Measurements from ENCODE around the gene BTBD2. TPM values are rescaled to one million over a fixed set of nuclear protein-coding genes. Genes with fewer than 3 reads are reported as not detected.

Gene BTBD2
- polyA plus RNA-seq, 4 donors, result 32.7 to 101 (median 53.0) TPM

- no peak overlapping the region for H3K27ac ChIP-seq (ENCODE audit: low read depth in 1 of 3, low read length in 2 of 3)
- H3K4me1 ChIP-seq (ENCODE audit: control insufficient read depth in 3 of 3, insufficient read depth in 2 of 3, low read depth in 1 of 3, low read length in 2 of 3), result no peaks in the 10 kb centered on the region
- no peaks in the 10 kb centered on the region for H3K27me3 ChIP-seq (ENCODE audit: control insufficient read depth in 3 of 3, insufficient read depth in 3 of 3, low read length in 3 of 3)
- WGBS, 3 donors, result 94 to 96% (median 96%) methylated on average over 39 to 49 of the region's 49 CpGs
- no peaks in the 10 kb centered on the region for H3K9me3 ChIP-seq (ENCODE audit: control insufficient read depth in 2 of 2, insufficient read depth in 1 of 2, low read depth in 1 of 2, low read length in 1 of 2)
- H3K4me3 ChIP-seq (ENCODE audit: low read depth in 1 of 3, low read length in 3 of 3), result no peak overlapping the region
- FAIRE-seq (no peak), DNase-seq (no peak)
- peaks cover 7 to 72% (median 9%) of the 10 kb centered on the region in 3 donors for H3K36me3 ChIP-seq (ENCODE audit: control insufficient read depth in 3 of 3, insufficient read depth in 2 of 3, low read depth in 1 of 3, low read length in 3 of 3)
Measured at GRCh38 chr19:1969176-1970002, 46.1 kb downstream of the BTBD2 start.

- Histone ChIP-seq H3K4me3 (ENCODE audit: low read depth in 1 of 3, low read length in 3 of 3) (no peak overlapping the region), H3K27ac (ENCODE audit: low read depth in 1 of 3, low read length in 2 of 3) (no peak overlapping the region), H3K36me3 (ENCODE audit: control insufficient read depth in 3 of 3, insufficient read depth in 2 of 3, low read depth in 1 of 3, low read length in 3 of 3) (peaks cover 7 to 71% (median 9%) of the 10 kb centered on the region in 3 donors), H3K27me3 (ENCODE audit: control insufficient read depth in 3 of 3, insufficient read depth in 3 of 3, low read length in 3 of 3) (no peaks in the 10 kb centered on the region), H3K4me1 (ENCODE audit: control insufficient read depth in 3 of 3, insufficient read depth in 2 of 3, low read depth in 1 of 3, low read length in 2 of 3) (no peaks in the 10 kb centered on the region), H3K9me3 (ENCODE audit: control insufficient read depth in 2 of 2, insufficient read depth in 1 of 2, low read depth in 1 of 2, low read length in 1 of 2) (no peaks in the 10 kb centered on the region)
- WGBS, 3 donors, result 82 to 89% (median 87%) methylated on average over 32 to 34 of the region's 34 CpGs
- FAIRE-seq (no peak), DNase-seq (no peak)
Measured at GRCh38 chr19:1968279-1969175, 47.0 kb downstream of the BTBD2 start.

- Histone ChIP-seq H3K9me3 (ENCODE audit: control insufficient read depth in 2 of 2, insufficient read depth in 1 of 2, low read depth in 1 of 2, low read length in 1 of 2) (no peaks in the 10 kb centered on the region), H3K4me1 (ENCODE audit: control insufficient read depth in 3 of 3, insufficient read depth in 2 of 3, low read depth in 1 of 3, low read length in 2 of 3) (no peaks in the 10 kb centered on the region), H3K4me3 (ENCODE audit: low read depth in 1 of 3, low read length in 3 of 3) (no peak overlapping the region), H3K36me3 (ENCODE audit: control insufficient read depth in 3 of 3, insufficient read depth in 2 of 3, low read depth in 1 of 3, low read length in 3 of 3) (peaks cover 7 to 75% (median 9%) of the 10 kb centered on the region in 3 donors), H3K27me3 (ENCODE audit: control insufficient read depth in 3 of 3, insufficient read depth in 3 of 3, low read length in 3 of 3) (no peaks in the 10 kb centered on the region), H3K27ac (ENCODE audit: low read depth in 1 of 3, low read length in 2 of 3) (no peak overlapping the region)
- WGBS, 3 donors, result 79 to 86% (median 81%) methylated on average over 20 to 26 of the region's 26 CpGs
- FAIRE-seq (no peak), DNase-seq (no peak)
Measured at GRCh38 chr19:1967087-1967608, 48.4 kb downstream of the BTBD2 start.

GRCh38 chr19:1962674-1963073 is 52.8 kb downstream of the BTBD2 start:
- no peak for FAIRE-seq
- peaks cover 0 to 66% (median 0%) of the 10 kb centered on the region in 3 donors for H3K36me3 ChIP-seq (ENCODE audit: control insufficient read depth in 3 of 3, insufficient read depth in 2 of 3, low read depth in 1 of 3, low read length in 3 of 3)
- H3K27ac ChIP-seq (ENCODE audit: low read depth in 1 of 3, low read length in 2 of 3), result no peak overlapping the region
- H3K4me3 ChIP-seq (ENCODE audit: low read depth in 1 of 3, low read length in 3 of 3), result no peak overlapping the region
- H3K4me1 ChIP-seq (ENCODE audit: control insufficient read depth in 3 of 3, insufficient read depth in 2 of 3, low read depth in 1 of 3, low read length in 2 of 3), result no peaks in the 10 kb centered on the region
- 93 to 95% (median 95%) methylated on average over 23 of the region's 23 CpGs for WGBS, 3 donors
- H3K9me3 ChIP-seq (ENCODE audit: control insufficient read depth in 2 of 2, insufficient read depth in 1 of 2, low read depth in 1 of 2, low read length in 1 of 2), result no peaks in the 10 kb centered on the region
- no peaks in the 10 kb centered on the region for H3K27me3 ChIP-seq (ENCODE audit: control insufficient read depth in 3 of 3, insufficient read depth in 3 of 3, low read length in 3 of 3)
- no peak for DNase-seq

GRCh38 chr19:1961000-1961883 is 54.3 kb downstream of the BTBD2 start:
- FAIRE-seq, result no peak
- 89 to 93% (median 91%) methylated on average over 38 to 42 of the region's 42 CpGs for WGBS, 3 donors
- DNase-seq, result no peak
- Histone ChIP-seq H3K27ac (ENCODE audit: low read depth in 1 of 3, low read length in 2 of 3) (no peak overlapping the region), H3K4me1 (ENCODE audit: control insufficient read depth in 3 of 3, insufficient read depth in 2 of 3, low read depth in 1 of 3, low read length in 2 of 3) (no peaks in the 10 kb centered on the region), H3K4me3 (ENCODE audit: low read depth in 1 of 3, low read length in 3 of 3) (no peak overlapping the region), H3K27me3 (ENCODE audit: control insufficient read depth in 3 of 3, insufficient read depth in 3 of 3, low read length in 3 of 3) (no peaks in the 10 kb centered on the region), H3K9me3 (ENCODE audit: control insufficient read depth in 2 of 2, insufficient read depth in 1 of 2, low read depth in 1 of 2, low read length in 1 of 2) (no peaks in the 10 kb centered on the region), H3K36me3 (ENCODE audit: control insufficient read depth in 3 of 3, insufficient read depth in 2 of 3, low read depth in 1 of 3, low read length in 3 of 3) (peaks cover 0 to 66% (median 0%) of the 10 kb centered on the region in 3 donors)

GRCh38 chr19:1959928-1960589 is 55.5 kb downstream of the BTBD2 start:
- no peak for DNase-seq
- Histone ChIP-seq H3K9me3 (ENCODE audit: control insufficient read depth in 2 of 2, insufficient read depth in 1 of 2, low read depth in 1 of 2, low read length in 1 of 2) (no peaks in the 10 kb centered on the region), H3K4me3 (ENCODE audit: low read depth in 1 of 3, low read length in 3 of 3) (no peak overlapping the region), H3K27me3 (ENCODE audit: control insufficient read depth in 3 of 3, insufficient read depth in 3 of 3, low read length in 3 of 3) (no peaks in the 10 kb centered on the region), H3K27ac (ENCODE audit: low read depth in 1 of 3, low read length in 2 of 3) (no peak overlapping the region), H3K4me1 (ENCODE audit: control insufficient read depth in 3 of 3, insufficient read depth in 2 of 3, low read depth in 1 of 3, low read length in 2 of 3) (no peaks in the 10 kb centered on the region), H3K36me3 (ENCODE audit: control insufficient read depth in 3 of 3, insufficient read depth in 2 of 3, low read depth in 1 of 3, low read length in 3 of 3) (peaks cover 0 to 67% (median 0%) of the 10 kb centered on the region in 3 donors)
- WGBS, 3 donors, result 93 to 97% (median 94%) methylated on average over 32 of the region's 32 CpGs
- FAIRE-seq, result no peak

GRCh38 chr19:1957562-1958248 is 57.8 kb downstream of the BTBD2 start:
- Histone ChIP-seq H3K27ac (ENCODE audit: low read depth in 1 of 3, low read length in 2 of 3) (no peak overlapping the region), H3K36me3 (ENCODE audit: control insufficient read depth in 3 of 3, insufficient read depth in 2 of 3, low read depth in 1 of 3, low read length in 3 of 3) (peaks cover 0 to 78% (median 2%) of the 10 kb centered on the region in 3 donors), H3K4me3 (ENCODE audit: low read depth in 1 of 3, low read length in 3 of 3) (no peak overlapping the region), H3K27me3 (ENCODE audit: control insufficient read depth in 3 of 3, insufficient read depth in 3 of 3, low read length in 3 of 3) (no peaks in the 10 kb centered on the region), H3K4me1 (ENCODE audit: control insufficient read depth in 3 of 3, insufficient read depth in 2 of 3, low read depth in 1 of 3, low read length in 2 of 3) (no peaks in the 10 kb centered on the region), H3K9me3 (ENCODE audit: control insufficient read depth in 2 of 2, insufficient read depth in 1 of 2, low read depth in 1 of 2, low read length in 1 of 2) (no peaks in the 10 kb centered on the region)
- WGBS, 3 donors, result 86 to 90% (median 90%) methylated on average over 31 to 40 of the region's 40 CpGs
- no peak for DNase-seq
- FAIRE-seq, result no peak
